GM12801 (cell line): ENCODE results near the gene SSU72.

ENCODE experiments used
- TF ChIP-seq, protein P1 (sequence below): IDR thresholded peaks from one replicate; pipeline ENCODE4 v1.5.1; 2011; ENCODE audit warnings: control low read depth; ENCODE audit not compliant: insufficient read length; ENCODE audit errors: extremely low read depth

Gene SSU72

DNA sequence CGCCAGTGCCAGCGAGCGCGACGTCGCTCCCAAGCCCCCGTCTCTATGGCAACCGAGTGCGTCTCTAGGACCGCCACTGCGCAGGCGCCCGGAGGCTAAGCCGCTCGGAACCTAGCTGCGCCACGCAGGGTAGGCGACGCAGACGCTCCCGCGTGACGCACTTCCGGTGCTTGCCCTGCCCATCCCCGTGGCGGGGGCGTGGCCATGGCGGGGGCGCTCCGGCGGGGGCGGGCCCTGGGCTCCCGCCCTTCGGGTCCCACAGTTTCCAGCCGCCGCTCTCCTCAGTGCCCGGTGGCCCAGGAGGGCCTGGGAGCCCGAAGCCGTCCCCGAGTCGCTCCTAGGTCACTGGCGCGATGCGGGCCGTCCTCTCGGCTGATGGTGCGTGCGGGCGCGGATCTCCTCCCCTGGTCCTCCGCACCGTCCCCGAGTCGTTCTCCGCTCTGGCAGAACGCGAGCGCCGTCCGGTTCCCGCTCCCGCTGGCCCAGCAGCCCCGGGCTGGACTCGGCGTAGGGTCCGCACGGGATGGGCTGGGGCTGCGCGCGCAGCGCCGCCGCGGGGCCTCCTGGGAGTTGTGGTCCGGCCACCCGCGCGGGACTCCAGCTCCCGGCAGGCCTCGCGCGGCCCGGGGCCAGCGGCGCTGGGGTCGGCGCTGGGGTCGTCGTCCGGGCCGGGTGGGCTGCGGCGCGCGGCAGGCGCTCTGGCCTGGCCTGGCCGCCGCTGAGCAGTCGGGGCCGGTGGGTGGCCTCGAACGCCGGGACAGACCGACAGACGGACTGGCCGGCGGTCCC lies 40.8 kb upstream of the SSU72 start, which contains the start of gene MIB2:
Gene MIB2, plus strand, starts transcription at position 245 of the 789 bp plus-strand sequence. CDS start 7,953 bp downstream, outside the sequence.
- TF ChIP-seq, protein P1, sequence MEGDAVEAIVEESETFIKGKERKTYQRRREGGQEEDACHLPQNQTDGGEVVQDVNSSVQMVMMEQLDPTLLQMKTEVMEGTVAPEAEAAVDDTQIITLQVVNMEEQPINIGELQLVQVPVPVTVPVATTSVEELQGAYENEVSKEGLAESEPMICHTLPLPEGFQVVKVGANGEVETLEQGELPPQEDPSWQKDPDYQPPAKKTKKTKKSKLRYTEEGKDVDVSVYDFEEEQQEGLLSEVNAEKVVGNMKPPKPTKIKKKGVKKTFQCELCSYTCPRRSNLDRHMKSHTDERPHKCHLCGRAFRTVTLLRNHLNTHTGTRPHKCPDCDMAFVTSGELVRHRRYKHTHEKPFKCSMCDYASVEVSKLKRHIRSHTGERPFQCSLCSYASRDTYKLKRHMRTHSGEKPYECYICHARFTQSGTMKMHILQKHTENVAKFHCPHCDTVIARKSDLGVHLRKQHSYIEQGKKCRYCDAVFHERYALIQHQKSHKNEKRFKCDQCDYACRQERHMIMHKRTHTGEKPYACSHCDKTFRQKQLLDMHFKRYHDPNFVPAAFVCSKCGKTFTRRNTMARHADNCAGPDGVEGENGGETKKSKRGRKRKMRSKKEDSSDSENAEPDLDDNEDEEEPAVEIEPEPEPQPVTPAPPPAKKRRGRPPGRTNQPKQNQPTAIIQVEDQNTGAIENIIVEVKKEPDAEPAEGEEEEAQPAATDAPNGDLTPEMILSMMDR: no peak

DNA sequence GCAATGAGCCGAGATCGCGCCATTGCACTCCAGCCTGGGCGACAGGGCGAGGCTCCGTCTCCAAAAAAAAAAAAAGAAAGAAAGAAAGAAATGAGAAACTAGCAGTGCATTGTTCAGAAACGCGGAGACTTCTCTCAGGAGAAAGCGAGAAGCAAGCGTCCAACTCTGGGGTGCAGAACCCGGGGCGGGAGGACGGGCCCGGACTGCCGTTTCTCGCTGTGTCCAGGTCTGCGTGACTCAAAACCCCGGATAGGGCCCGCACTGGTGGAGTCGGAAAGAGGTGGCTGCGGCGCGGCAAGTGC lies 40.2 kb upstream of the SSU72 start:
- TF ChIP-seq, protein P1: no peak

DNA sequence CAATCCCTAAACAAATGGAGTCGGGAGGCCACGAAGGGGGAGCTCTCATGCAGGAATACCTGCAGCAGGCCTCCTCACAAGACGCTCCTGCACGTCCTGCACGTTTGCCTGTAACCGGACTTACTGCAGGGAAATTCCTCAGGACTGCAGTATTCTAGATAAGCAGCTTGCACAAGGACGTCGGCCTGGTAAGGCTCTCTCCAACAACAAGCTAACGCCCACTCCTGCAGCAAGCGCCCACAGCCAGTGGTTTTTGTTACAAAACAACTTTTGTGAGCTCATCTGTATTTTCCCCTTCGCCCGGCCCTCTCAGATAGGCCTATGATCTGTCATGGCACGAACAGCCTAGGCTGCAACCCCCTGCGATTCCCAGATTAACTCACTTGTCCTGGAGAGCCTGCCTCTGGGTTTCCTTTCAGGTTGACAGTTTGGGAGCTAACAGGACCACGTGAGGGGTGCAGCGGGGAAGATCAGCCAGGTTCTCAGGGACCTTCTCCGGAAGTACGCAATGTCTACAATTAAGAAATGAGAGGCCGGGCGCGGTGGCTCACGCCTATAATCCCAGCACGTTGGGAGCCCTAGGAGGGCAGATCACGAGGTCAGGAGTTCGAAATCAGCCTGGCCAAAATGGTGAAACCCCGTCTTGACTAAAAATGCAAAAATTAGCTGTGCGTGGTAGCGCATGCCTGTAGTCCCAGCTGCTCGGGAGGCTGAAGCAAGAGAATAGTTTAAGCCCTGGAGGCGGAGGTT lies 39.7 kb upstream of the SSU72 start:
- TF ChIP-seq, protein P1: no peak

DNA sequence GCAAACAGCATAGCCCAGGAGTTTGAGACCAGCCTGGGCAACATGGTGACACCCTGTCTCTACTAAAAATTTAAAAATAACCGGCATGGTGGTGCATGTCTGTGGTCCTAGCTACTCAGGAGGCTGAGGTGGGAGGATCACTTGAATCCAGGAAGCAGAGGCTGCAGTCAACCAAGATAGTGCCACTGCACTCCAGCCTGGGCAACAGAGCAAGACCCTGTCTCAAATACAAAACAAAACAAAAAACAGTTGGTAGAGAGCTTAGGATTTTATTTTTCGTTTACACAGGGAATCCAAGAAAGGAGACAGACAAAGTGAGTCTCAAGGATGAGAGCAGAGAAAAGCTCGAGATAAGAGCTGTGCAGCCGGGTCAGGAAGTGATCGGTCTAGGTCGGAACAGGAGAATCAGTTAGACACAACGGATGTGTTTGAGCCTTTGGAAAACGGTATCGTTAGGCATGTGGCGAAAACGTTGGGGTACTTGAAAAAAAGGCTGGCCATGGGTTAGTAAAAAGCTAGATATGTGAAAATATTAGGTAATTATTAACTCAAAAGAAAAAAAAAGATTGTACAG lies 38.9 kb upstream of the SSU72 start:
- TF ChIP-seq, protein P1: no peak

DNA sequence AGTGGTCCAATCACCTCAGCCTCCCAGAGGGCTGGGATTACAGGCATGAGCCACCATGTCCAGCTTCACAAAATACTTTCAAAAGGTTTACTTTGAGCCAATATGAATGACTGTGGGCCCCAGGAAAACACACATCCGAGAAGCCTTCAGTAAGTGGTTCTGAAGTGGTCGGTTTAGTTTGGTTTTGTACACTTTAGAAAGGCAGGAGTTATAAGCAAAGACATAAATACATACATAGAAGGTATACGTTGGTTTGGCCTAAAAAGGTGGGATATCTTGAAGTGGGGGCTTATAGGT lies 37.4 kb upstream of the SSU72 start:
- TF ChIP-seq, protein P1: no peak

DNA sequence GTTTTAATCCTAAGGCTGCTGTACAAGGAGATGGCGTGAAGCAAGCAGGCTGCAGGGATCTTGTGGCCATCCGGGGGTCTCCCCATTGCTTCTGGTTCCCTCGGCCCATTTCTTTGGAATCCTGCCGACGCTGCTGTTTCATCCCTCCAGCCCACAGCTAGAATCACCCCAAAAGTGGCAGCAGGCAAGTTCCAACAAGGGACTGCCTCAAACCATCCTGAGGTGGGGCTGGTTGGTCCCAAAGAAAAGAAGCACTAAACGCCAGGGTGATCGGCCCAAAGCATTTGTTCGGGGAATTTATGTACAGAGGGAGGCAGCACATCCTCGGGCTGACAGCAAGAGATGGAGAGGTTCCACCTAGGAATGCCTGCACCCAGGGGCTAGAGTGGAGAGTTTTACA lies 36.1 kb upstream of the SSU72 start:
- TF ChIP-seq, protein P1: no peak

DNA sequence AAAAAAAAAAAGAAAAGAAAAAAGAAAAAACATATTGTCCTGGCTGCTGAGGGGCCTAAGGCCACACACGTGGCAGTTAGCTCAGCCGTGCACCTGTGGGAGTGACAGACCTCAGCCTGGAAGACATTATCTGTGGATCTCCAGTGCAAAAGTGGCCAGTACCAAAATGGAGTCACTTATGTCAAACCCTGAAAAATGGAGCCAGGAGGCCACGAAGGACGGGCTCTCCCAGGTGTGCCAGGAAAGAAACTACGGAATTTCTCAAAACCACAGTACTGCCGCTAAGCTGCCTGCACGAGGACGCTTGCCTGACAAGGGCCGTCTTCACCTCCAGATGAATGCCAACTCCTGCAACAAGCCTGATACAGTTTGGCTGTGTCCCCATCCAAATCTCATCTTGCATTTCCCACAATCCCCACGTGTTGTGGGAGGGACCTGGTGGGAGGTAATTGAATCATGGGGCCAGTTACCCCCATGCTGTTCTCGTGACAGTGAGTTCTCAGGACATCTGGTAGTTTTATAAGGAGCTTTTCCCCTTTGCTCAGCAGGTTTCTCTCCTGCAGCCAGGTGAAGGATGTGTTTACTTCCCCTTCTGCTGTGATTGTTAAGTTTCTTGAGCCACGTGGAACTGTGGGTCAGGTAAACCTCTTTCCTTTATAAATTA lies 35.3 kb upstream of the SSU72 start:
- TF ChIP-seq, protein P1: no peak
